Ishikawa (cell line): ENCODE measurements around the gene HK1.

Source experiments
- CEBPB ChIP-seq: IDR thresholded peaks from 2 replicates; pipeline ENCODE4 v1.6.1; 2012
- CREB1 ChIP-seq: IDR thresholded peaks from 2 replicates; pipeline ENCODE4 v1.6.1; 2012; ENCODE audit warnings: low read depth
- EGR1 ChIP-seq: IDR thresholded peaks from 2 replicates; pipeline ENCODE4 v1.6.1; 2012
- EP300 ChIP-seq: IDR thresholded peaks from 2 replicates; pipeline ENCODE4 v1.6.1; 2012; ENCODE audit warnings: borderline replicate concordance
- FOXM1 ChIP-seq: IDR thresholded peaks from 2 replicates; pipeline ENCODE4 v1.6.1; 2012; ENCODE audit warnings: low read depth, borderline replicate concordance
- NFIC ChIP-seq: IDR thresholded peaks from 2 replicates; pipeline ENCODE4 v1.6.1; 2012
- RAD21 ChIP-seq: IDR thresholded peaks from 2 replicates; pipeline ENCODE4 v1.6.1; 2012; ENCODE audit warnings: low read depth
- REST ChIP-seq: IDR thresholded peaks from 2 replicates; pipeline ENCODE4 v1.6.1; 2012; ENCODE audit warnings: low read depth, mild to moderate bottlenecking
- TAF1 ChIP-seq: IDR thresholded peaks from 2 replicates; pipeline ENCODE4 v1.6.1; 2012; ENCODE audit warnings: low read depth, mild to moderate bottlenecking
- TCF12 ChIP-seq: IDR thresholded peaks from 2 replicates; pipeline ENCODE4 v1.6.1; 2012; ENCODE audit warnings: low read depth
- TEAD4 ChIP-seq: IDR thresholded peaks from 2 replicates; pipeline ENCODE4 v1.6.1; 2012
- YY1 ChIP-seq: IDR thresholded peaks from 2 replicates; pipeline ENCODE4 v1.6.1; 2012; ENCODE audit warnings: low read depth
- ZBTB7A ChIP-seq: IDR thresholded peaks from 2 replicates; pipeline ENCODE4 v1.6.1; 2012; ENCODE audit warnings: low read depth
- TF ChIP-seq, protein P1 (sequence below): IDR thresholded peaks from 2 replicates; pipeline ENCODE4 v1.6.1; 2012
- TF ChIP-seq, protein P2 (sequence below): IDR thresholded peaks from 2 replicates; pipeline ENCODE4 v1.6.1; 2012

HK1 gene

DNA sequence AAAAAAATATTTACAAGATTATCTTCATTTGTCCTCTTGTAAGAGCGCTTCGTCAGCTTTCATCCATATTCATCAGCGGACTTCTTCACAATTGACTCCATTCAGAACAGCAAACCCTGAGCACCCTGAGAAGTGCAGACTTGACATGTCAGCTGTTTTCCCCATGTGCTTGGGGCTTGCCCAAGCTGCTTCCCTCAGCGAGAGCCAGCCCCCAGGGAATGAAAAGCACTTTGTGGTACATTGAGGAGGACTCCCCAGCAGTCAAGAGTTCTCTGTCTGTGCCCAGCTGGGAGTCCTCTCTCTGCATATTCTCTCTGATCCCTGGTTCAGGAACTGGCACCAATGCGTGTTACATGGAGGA is 35.5 kb upstream of the HK1 start:
- TF ChIP-seq FOXM1 (no peak), CEBPB (no peak), CREB1 (no peak), YY1 (no peak), TEAD4 (no peak), TCF12 (no peak), EGR1 (no peak), TAF1 (no peak), RAD21 (no peak), EP300 (no peak), NFIC (no peak)
- TF ChIP-seq, protein P1, sequence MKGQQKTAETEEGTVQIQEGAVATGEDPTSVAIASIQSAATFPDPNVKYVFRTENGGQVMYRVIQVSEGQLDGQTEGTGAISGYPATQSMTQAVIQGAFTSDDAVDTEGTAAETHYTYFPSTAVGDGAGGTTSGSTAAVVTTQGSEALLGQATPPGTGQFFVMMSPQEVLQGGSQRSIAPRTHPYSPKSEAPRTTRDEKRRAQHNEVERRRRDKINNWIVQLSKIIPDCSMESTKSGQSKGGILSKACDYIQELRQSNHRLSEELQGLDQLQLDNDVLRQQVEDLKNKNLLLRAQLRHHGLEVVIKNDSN = no peak
- TF ChIP-seq, protein P2, sequence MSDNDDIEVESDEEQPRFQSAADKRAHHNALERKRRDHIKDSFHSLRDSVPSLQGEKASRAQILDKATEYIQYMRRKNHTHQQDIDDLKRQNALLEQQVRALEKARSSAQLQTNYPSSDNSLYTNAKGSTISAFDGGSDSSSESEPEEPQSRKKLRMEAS = no peak

- TF ChIP-seq CREB1 = no peak
- no peak for TF ChIP-seq TEAD4
- no peak for TF ChIP-seq NFIC
- TF ChIP-seq, protein P2 = no peak
- TF ChIP-seq CEBPB = no peak
- TF ChIP-seq EGR1 = no peak
- TF ChIP-seq RAD21 = no peak
- TF ChIP-seq FOXM1 = no peak
- no peak for TF ChIP-seq TAF1
- no peak for TF ChIP-seq REST
Measured at GRCh38 chr10:69243817-69244216, 34.5 kb upstream of the HK1 start.

DNA sequence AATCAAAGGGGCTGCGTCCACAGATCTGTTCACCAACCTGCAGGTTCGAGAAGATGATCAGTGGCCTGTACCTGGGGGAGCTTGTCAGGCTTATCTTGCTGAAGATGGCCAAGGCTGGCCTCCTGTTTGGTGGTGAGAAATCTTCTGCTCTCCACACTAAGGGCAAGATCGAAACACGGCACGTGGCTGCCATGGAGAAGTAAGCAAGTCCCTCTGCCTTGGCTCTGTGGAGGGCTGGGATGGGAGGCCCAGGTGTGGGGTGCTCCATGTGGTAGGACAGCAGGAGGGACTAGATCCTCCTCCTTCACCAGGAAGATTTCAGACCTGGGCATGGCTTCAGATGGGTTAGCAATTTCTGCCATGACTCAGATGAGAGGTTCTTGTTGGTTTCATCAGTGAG is 32.3 kb upstream of the HK1 start:
- TF ChIP-seq EP300 (no peak), TEAD4 (no peak), ZBTB7A (no peak), EGR1 (no peak), CEBPB (no peak), CREB1 (no peak), NFIC (no peak), FOXM1 (no peak), YY1 (no peak)

DNA sequence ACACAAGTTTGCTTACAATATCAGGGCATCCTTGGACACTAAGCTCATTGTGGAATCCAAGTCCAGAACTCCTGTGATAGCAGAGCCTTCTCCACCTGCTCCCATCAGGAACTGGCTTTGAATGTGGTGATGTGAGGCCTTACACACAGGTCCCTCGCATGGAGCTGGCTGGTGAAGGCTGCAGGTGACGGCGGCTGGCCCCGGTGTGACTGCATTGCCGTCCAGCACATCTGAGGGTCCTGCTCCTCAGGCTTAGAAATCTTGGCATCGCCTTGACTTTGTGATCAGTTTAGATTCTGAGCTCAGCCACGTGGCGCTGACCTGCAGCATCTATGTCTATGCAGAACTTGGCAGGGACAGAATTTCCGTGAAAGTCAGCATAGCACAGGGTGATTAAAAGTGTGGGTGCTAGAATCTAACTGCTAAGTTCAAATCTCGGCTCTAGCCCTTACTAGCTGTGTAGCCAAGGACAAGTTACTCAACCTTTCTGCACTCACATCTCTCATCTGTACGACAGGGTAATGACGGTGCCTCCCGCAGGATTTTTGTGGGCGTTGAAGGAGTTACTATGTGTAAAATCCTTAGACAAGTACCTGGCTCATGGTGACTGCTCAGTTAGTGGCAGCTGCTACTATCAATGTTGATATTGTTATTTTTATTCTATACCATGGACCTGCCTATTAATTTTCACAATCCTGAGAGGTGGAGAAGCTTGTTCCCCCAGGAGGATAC is 31.5 kb upstream of the HK1 start:
- TF ChIP-seq RAD21 (no peak), TAF1 (no peak), EP300 (no peak), FOXM1 (no peak), CEBPB (no peak), TEAD4 (no peak), REST (no peak), TCF12 (no peak), ZBTB7A (no peak), YY1 (no peak), NFIC (no peak), CREB1 (no peak), EGR1 (no peak)
- TF ChIP-seq, protein P1 = no peak
- TF ChIP-seq, protein P2 = no peak

DNA sequence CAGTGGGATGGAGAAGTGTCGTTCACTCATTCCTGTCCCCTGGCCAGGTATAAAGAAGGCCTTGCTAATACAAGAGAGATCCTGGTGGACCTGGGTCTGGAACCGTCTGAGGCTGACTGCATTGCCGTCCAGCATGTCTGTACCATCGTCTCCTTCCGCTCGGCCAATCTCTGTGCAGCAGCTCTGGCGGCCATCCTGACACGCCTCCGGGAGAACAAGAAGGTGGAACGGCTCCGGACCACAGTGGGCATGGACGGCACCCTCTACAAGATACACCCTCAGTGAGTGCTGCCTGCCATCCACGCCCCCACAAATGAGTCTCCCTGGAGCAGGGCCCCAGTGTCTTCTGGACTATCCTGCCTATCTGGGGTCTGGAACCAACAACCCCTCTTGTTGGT is 31.0 kb upstream of the HK1 start:
- no peak for TF ChIP-seq EP300
- no peak for TF ChIP-seq FOXM1
- TF ChIP-seq, protein P2 = no peak
- TF ChIP-seq, protein P1 = no peak
- TF ChIP-seq EGR1 = no peak
- no peak for TF ChIP-seq TAF1
- no peak for TF ChIP-seq CREB1
- TF ChIP-seq ZBTB7A = no peak
- TF ChIP-seq NFIC = no peak
- TF ChIP-seq CEBPB = no peak
- no peak for TF ChIP-seq YY1
- TF ChIP-seq TEAD4 = no peak
